Measurements from ENCODE around the gene EPHB3.

DNA sequence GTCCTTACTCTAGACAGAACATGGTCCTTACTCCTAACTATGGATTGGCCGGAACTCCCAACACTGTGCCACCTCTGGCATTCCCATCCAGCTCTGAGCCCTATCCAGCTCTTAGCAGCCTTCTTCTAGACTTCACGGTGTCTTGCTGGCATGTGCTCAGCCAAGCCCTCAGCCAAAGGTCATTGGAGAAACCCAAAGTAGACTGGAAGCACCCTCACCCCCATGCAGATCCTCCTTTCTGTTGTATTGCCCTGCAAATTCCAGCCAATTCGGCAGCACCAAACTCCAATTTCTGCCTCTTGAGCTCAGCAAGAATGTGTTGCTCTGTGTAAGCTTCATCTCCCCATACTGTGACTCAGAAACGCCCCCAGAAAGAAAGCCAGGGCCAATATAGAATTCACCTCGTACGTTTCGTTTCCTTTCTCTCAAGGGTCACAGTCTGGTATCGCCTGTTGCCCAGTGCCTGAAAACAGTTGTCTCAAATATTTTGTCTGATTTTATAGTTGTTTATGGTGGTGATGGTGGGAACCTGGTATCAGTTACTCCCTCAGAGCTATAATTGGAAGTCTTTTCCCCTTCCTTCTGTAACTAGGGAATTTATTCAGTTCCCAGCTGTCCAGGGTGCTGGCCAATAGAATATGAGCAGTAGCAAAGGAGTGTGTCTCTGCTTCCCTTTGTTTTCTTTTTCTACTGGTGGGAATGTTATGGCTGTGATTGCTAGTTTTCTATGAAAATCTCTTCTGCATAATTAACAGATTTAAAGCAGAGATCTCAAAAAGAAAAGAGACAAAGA is 28.4 kb upstream of the EPHB3 start:
- TF ChIP-seq, protein P1, sequence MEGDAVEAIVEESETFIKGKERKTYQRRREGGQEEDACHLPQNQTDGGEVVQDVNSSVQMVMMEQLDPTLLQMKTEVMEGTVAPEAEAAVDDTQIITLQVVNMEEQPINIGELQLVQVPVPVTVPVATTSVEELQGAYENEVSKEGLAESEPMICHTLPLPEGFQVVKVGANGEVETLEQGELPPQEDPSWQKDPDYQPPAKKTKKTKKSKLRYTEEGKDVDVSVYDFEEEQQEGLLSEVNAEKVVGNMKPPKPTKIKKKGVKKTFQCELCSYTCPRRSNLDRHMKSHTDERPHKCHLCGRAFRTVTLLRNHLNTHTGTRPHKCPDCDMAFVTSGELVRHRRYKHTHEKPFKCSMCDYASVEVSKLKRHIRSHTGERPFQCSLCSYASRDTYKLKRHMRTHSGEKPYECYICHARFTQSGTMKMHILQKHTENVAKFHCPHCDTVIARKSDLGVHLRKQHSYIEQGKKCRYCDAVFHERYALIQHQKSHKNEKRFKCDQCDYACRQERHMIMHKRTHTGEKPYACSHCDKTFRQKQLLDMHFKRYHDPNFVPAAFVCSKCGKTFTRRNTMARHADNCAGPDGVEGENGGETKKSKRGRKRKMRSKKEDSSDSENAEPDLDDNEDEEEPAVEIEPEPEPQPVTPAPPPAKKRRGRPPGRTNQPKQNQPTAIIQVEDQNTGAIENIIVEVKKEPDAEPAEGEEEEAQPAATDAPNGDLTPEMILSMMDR (IDR thresholded peaks at IDR 0.05): no peak
- TF ChIP-seq, protein P2, sequence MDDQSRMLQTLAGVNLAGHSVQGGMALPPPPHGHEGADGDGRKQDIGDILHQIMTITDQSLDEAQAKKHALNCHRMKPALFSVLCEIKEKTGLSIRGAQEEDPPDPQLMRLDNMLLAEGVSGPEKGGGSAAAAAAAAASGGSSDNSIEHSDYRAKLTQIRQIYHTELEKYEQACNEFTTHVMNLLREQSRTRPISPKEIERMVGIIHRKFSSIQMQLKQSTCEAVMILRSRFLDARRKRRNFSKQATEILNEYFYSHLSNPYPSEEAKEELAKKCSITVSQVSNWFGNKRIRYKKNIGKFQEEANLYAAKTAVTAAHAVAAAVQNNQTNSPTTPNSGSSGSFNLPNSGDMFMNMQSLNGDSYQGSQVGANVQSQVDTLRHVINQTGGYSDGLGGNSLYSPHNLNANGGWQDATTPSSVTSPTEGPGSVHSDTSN (IDR thresholded peaks at IDR 0.05): no peak
- TF ChIP-seq POLR2A (IDR thresholded peaks at IDR 0.05; ENCODE audit: low read length) (no peak), EP300 (IDR thresholded peaks at IDR 0.05) (no peak), NR3C1 (IDR thresholded peaks at IDR 0.05) (no peak), REST (IDR thresholded peaks at IDR 0.05) (peak; percentile 27; the same call in 1 of the 2 replicates), SREBF2 (IDR thresholded peaks at IDR 0.05) (no peak), CHD4 (IDR thresholded peaks at IDR 0.05; ENCODE audit: borderline replicate concordance) (no peak), CEBPB (IDR thresholded peaks at IDR 0.05) (no peak)
